ENCODE measurements around the gene NUP58. TPM values are rescaled to one million over a fixed set of nuclear protein-coding genes. Genes with fewer than 3 reads are reported as not detected.

The NUP58 gene
- total RNA-seq, 4 donors from 2014 or later, result 39.9 to 65.6 (median 56.9) TPM

DNA sequence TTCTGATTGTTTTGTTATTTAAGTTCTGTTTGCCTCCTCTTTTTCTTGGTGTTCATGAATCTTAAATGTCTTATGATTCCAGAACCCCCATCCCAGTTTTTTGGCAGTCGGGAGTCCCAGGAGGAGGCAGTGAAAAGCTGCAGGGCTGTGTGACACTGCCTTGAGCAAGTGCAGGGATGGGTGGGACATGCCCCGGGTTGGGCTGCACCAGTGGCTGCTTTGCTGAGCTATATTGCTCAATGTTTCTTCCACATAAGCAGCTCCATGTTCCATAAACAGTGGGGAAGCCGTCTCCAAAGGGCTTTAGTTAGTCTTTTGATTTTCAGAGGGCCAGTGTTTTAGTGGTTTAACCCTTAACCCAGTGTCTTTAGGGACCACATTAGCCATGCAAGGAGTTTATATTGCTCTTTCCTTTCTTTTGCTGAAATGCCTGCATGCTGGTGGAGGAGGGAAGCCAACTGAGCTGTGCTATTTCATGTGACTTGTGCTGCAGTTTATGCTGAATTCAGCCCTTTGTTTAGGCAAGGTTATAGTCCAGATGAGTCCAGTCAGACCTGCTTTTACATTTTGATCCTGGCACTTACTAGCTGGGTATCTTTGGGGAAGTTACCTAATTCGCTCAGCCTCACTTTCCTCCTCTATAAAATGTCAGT lies 83.5 kb downstream of the NUP58 start:
- ATAC-seq, result no peak
- Histone ChIP-seq H3K36me3 (no peaks in the 10 kb centered on the region), H3K9me3 (no peaks in the 10 kb centered on the region), H3K4me1 (no peaks in the 10 kb centered on the region), H3K4me3 (no peak overlapping the region), H3K27me3 (peaks cover 0 to 5% (median 4%) of the 10 kb centered on the region in 3 donors), H3K27ac (no peak overlapping the region)
- no peak for TF ChIP-seq POLR2A (IDR thresholded peaks at IDR 0.05)
- TF ChIP-seq, protein P1, sequence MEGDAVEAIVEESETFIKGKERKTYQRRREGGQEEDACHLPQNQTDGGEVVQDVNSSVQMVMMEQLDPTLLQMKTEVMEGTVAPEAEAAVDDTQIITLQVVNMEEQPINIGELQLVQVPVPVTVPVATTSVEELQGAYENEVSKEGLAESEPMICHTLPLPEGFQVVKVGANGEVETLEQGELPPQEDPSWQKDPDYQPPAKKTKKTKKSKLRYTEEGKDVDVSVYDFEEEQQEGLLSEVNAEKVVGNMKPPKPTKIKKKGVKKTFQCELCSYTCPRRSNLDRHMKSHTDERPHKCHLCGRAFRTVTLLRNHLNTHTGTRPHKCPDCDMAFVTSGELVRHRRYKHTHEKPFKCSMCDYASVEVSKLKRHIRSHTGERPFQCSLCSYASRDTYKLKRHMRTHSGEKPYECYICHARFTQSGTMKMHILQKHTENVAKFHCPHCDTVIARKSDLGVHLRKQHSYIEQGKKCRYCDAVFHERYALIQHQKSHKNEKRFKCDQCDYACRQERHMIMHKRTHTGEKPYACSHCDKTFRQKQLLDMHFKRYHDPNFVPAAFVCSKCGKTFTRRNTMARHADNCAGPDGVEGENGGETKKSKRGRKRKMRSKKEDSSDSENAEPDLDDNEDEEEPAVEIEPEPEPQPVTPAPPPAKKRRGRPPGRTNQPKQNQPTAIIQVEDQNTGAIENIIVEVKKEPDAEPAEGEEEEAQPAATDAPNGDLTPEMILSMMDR (IDR thresholded peaks at IDR 0.05 in 4 of 5, conservative IDR thresholded peaks at IDR 0.05 in 1 of 5), result no peak
- no peak for DNase-seq
- in situ Hi-C loops (cut with MboI; ENCODE audit: low sequenced_read_pairs in 4 of 4) (no loop called here), intact Hi-C loops (cut with DNase I; ENCODE audit: low total_unique reads) (no loop called here)

DNA sequence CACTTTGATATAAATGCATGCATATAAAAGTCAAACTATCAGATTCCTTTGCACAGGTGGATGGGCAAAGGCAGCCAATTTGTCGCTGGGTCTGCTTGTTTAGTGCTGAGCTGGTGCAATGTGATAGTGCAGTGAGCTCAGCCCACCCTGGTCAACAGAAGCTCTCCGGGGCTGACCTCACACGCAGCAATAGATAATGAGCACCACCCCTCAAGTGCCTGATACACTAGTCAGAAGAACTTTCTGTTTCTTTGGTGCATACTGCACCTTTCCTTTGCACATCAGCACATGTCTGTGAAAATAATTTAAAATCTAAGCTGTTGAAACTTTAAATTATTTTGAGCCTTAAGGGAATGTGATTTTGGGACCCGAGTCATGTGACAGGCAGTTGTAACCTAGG lies 90.5 kb downstream of the NUP58 start:
- Histone ChIP-seq H3K27ac (no peak overlapping the region), H3K36me3 (no peaks in the 10 kb centered on the region), H3K4me3 (no peak overlapping the region), H3K27me3 (no peaks in the 10 kb centered on the region), H3K9me3 (no peaks in the 10 kb centered on the region), H3K4me1 (no peaks in the 10 kb centered on the region)
- in situ Hi-C loops (cut with MboI; ENCODE audit: low sequenced_read_pairs in 4 of 4) (no loop called here), intact Hi-C loops (cut with DNase I; ENCODE audit: low total_unique reads) (no loop called here)
- DNase-seq (no peak), ATAC-seq (no peak)
- TF ChIP-seq, protein P1 (IDR thresholded peaks at IDR 0.05 in 4 of 5, conservative IDR thresholded peaks at IDR 0.05 in 1 of 5), result no peak
- no peak for TF ChIP-seq POLR2A (IDR thresholded peaks at IDR 0.05)

Other genes with a start within 250 kb of the NUP58 start
- gene PABPC3, start 205.5 kb upstream of the NUP58 start, total RNA-seq, result not detected
- gene AMER2, start 129.3 kb upstream of the NUP58 start, total RNA-seq, result under 1 TPM in 3 of 4 donors, not detected in 1; 0.10 to 0.87 (median 0.27) TPM
- 10 to 100 TPM; 17.5 to 25.1 (median 21.7) TPM for gene MTMR6, start 14.1 kb upstream of the NUP58 start, total RNA-seq
- gene ATP8A2, start 70.3 kb downstream of the NUP58 start, total RNA-seq, result not detected

All from gastrocnemius medialis (tissue), 4 donors.